Measurements from ENCODE around the gene NR5A2. TPM values are rescaled to one million over a fixed set of nuclear protein-coding genes. Genes with fewer than 3 reads are reported as not detected.

The NR5A2 gene
- total and polyA plus RNA-seq, 10 of the 15 experiments (the other 5 are each of a cell fraction or from before 2014, with no cell fraction given): 0.02 to 0.60 (median 0.15) TPM; not detected in 1

DNA sequence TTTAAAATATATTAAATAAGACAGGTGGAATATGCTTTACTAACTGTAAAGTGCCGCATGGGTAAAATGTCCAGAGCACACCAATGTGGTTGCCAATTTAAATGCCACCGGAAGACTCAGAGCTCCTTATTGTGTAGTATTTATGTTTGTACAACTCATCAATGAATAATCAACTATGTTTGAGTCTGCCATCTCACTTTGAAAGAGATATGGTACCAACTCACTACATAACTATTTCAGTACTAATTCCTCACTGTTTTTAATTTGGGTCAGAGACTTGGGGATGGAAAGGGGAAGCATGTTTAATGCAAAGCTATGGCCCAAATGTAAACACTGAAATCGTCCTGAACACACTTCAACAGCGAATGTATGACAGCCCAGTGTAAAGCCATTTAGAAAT is 144.8 kb downstream of the NR5A2 start (continued):
- TF ChIP-seq, protein P1, sequence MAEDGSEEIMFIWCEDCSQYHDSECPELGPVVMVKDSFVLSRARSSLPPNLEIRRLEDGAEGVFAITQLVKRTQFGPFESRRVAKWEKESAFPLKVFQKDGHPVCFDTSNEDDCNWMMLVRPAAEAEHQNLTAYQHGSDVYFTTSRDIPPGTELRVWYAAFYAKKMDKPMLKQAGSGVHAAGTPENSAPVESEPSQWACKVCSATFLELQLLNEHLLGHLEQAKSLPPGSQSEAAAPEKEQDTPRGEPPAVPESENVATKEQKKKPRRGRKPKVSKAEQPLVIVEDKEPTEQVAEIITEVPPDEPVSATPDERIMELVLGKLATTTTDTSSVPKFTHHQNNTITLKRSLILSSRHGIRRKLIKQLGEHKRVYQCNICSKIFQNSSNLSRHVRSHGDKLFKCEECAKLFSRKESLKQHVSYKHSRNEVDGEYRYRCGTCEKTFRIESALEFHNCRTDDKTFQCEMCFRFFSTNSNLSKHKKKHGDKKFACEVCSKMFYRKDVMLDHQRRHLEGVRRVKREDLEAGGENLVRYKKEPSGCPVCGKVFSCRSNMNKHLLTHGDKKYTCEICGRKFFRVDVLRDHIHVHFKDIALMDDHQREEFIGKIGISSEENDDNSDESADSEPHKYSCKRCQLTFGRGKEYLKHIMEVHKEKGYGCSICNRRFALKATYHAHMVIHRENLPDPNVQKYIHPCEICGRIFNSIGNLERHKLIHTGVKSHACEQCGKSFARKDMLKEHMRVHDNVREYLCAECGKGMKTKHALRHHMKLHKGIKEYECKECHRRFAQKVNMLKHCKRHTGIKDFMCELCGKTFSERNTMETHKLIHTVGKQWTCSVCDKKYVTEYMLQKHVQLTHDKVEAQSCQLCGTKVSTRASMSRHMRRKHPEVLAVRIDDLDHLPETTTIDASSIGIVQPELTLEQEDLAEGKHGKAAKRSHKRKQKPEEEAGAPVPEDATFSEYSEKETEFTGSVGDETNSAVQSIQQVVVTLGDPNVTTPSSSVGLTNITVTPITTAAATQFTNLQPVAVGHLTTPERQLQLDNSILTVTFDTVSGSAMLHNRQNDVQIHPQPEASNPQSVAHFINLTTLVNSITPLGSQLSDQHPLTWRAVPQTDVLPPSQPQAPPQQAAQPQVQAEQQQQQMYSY (CRISPR knock-in tag; IDR thresholded peaks at IDR 0.05): no peak
- TF ChIP-seq JUND (IDR thresholded peaks at IDR 0.05; ENCODE audit: low read depth, low read length) (no peak), NR2C1 (IDR thresholded peaks at IDR 0.05) (no peak)

DNA sequence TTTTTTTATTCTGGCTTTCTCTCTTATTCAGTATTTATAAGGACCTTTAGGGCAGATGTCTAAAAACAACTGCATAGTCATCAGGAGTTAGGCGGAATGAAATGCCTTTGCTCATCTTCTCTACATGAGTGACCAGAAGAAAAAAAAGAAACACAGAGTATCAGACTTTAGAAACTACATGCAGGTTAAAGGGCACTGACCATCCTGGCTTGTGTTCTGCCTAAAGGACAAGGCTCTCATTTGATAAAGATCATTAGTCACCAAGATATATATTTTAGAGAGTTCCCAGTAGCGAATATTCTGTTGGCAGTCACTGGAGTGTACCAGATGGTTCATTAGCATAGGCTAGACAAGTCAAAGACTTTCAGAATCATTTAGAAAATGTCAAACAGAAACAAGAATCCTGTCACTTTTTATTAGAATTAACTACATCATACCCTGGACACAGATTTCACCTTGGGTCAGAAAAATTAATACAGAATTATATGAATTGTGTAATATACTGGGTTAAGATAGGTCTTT is 145.6 kb downstream of the NR5A2 start:
- in situ Hi-C loops (cut with MboI): no loop called here
- CTCF ChIA-PET: no interaction called here

More for the DNA sequence above, 145.6 kb downstream of the NR5A2 start:
- Histone ChIP-seq H2AFZ (ENCODE audit: control insufficient read depth, low read depth, low read length) (no peak overlapping the region), H3K9me3 (replicated peaks; ENCODE audit: control insufficient read depth, insufficient read depth, low read length) (no peaks in the 10 kb centered on the region), H3K27me3 (replicated peaks in 1 of 2; ENCODE audit: control insufficient read depth in 2 of 2, insufficient read depth in 2 of 2, low read length in 1 of 2) (no peaks in the 10 kb centered on the region), H3K27ac (ENCODE audit: control insufficient read depth, insufficient read depth) (no peak overlapping the region), H3K4me2 (ENCODE audit: control insufficient read depth, insufficient read depth) (no peak overlapping the region), H3K79me2 (ENCODE audit: control insufficient read depth, insufficient read depth, low read length) (no peaks in the 10 kb centered on the region), H3K4me3 (no peak overlapping the region), H3K4me1 (ENCODE audit: control insufficient read depth, insufficient read depth, low read length) (no peaks in the 10 kb centered on the region), H3K9ac (ENCODE audit: control insufficient read depth, insufficient read depth, low read length) (no peak overlapping the region), H3K36me3 (ENCODE audit: control insufficient read depth in 2 of 2, insufficient read depth in 2 of 2, low read length in 1 of 2) (no peaks in the 10 kb centered on the region), H4K20me1 (ENCODE audit: control insufficient read depth, insufficient read depth) (no peaks in the 10 kb centered on the region)
- no peak for DNase-seq (ENCODE audit: low read depth, low spot score)
- peak; percentile 57 for ATAC-seq
- ChIA-PET POLR2A (interaction anchor here (0.7 kb wide), 2 partner anchors 217 to 949 kb away, joined by 3 to 5 read pairs; no protein-coding TSS in a partner anchor), SMC1A (ENCODE audit: uncharacterized antibody, unreplicated experiment) (interaction anchor here (1.2 to 2.1 kb wide), 3 partner anchors 13 to 35 kb away, joined by 4 to 7 read pairs (median 5); no protein-coding TSS in a partner anchor), RAD21 (ENCODE audit: unreplicated experiment) (interaction anchor here (1.2 kb wide), 1 partner anchor 19 kb away, joined by 3 read pairs; no protein-coding TSS in a partner anchor)
- intact Hi-C loops (cut with micrococcal nuclease; ENCODE audit: unreplicated experiment): no loop called here
- BruUV-seq (replicated peaks): no TSS peak
- WGBS (ENCODE audit: insufficient coverage, insufficient replicate concordance, low lambda C conversion rate, missing lambda C conversion rate): 65% methylated on average over 2 of the region's 2 CpGs
- no peak for FAIRE-seq
- TF ChIP-seq POLR2AphosphoS5 (IDR thresholded peaks at IDR 0.05; ENCODE audit: low read length) (no peak), YY1 (IDR thresholded peaks at IDR 0.05; ENCODE audit: low read depth, low read length) (no peak), CREM (IDR thresholded peaks at IDR 0.05; ENCODE audit: low read depth) (no peak), CBFB (IDR thresholded peaks at IDR 0.05; ENCODE audit: low read depth) (no peak)
- TF ChIP-seq, protein P2, sequence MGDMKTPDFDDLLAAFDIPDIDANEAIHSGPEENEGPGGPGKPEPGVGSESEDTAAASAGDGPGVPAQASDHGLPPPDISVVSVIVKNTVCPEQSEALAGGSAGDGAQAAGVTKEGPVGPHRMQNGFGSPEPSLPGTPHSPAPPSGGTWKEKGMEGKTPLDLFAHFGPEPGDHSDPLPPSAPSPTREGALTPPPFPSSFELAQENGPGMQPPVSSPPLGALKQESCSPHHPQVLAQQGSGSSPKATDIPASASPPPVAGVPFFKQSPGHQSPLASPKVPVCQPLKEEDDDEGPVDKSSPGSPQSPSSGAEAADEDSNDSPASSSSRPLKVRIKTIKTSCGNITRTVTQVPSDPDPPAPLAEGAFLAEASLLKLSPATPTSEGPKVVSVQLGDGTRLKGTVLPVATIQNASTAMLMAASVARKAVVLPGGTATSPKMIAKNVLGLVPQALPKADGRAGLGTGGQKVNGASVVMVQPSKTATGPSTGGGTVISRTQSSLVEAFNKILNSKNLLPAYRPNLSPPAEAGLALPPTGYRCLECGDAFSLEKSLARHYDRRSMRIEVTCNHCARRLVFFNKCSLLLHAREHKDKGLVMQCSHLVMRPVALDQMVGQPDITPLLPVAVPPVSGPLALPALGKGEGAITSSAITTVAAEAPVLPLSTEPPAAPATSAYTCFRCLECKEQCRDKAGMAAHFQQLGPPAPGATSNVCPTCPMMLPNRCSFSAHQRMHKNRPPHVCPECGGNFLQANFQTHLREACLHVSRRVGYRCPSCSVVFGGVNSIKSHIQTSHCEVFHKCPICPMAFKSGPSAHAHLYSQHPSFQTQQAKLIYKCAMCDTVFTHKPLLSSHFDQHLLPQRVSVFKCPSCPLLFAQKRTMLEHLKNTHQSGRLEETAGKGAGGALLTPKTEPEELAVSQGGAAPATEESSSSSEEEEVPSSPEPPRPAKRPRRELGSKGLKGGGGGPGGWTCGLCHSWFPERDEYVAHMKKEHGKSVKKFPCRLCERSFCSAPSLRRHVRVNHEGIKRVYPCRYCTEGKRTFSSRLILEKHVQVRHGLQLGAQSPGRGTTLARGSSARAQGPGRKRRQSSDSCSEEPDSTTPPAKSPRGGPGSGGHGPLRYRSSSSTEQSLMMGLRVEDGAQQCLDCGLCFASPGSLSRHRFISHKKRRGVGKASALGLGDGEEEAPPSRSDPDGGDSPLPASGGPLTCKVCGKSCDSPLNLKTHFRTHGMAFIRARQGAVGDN (IDR thresholded peaks at IDR 0.05): no peak

Data from GM12878 (cell line).